Endothelial cell of umbilical vein (primary cell): ENCODE measurements around the gene DLEC1. TPM values are rescaled to one million over a fixed set of nuclear protein-coding genes. Genes with fewer than 3 reads are reported as not detected.

Experiments
- BruUV-seq: library from RNA; stranded (reverse); fragments of 400-500 nt; replicated peaks from 2 replicates; lab custom pipeline; 2021; lab: Mats Ljungman, UMichigan
- CTCF ChIA-PET: fragments of 300-600, 350-600 bp; sonication (Branson Sonifier 250); formaldehyde crosslinking; loops from one replicate; lab custom pipeline; 2021; ENCODE audit warnings: antibody characterized with exemption, inconsistent platforms; lab: Charles Lee
- POLR2A ChIA-PET: fragments of 300-600, 350-600 bp; sonication (Branson Sonifier 250); formaldehyde crosslinking; loops from one replicate; lab custom pipeline; 2021; ENCODE audit warnings: antibody characterized with exemption, inconsistent platforms; lab: Charles Lee
- DNase-seq: peaks from one replicate; pipeline ENCODE4 v3.0.0-alpha.2; 2011; ENCODE audit warnings: low read depth, low spot score
- FAIRE-seq: peaks from 2 replicates; lab custom pipeline; 2011; peaks lifted over from hg19 to GRCh38; lab: Jason Lieb, UNC
- H2AFZ ChIP-seq: 2 replicates; pipeline ENCODE4 v1.6.0; 2012; ENCODE audit warnings: low read depth, low read length, control low read depth, inconsistent platforms
- H3K27ac ChIP-seq: 2 replicates; pipeline ENCODE4 v1.5.1; 2011; ENCODE audit warnings: low read depth, mild to moderate bottlenecking, control low read depth, low read length, moderate library complexity; ENCODE audit not compliant: insufficient read depth
- H3K27me3 ChIP-seq, 2 experiments: 2 replicates each; pipeline versions ENCODE4 v1.6.0 to v1.6.1; 2011; ENCODE audit warnings: low read length in 2 of 2, mixed read lengths in 1 of 2; ENCODE audit not compliant: control insufficient read depth in 2 of 2, insufficient read depth in 2 of 2
- H3K36me3 ChIP-seq, 2 experiments: 2 replicates in 1 of 2; 3 replicates in 1 of 2; pipeline ENCODE4 v1.5.1; 2011; ENCODE audit warnings: low read length in 2 of 2, mild to moderate bottlenecking in 1 of 2, moderate library complexity in 1 of 2; ENCODE audit not compliant: control insufficient read depth in 2 of 2, insufficient read depth in 2 of 2; ENCODE audit errors: extremely low read depth in 1 of 2
- H3K4me1 ChIP-seq: 3 replicates; pipeline ENCODE4 v1.5.1; 2011; ENCODE audit warnings: mild to moderate bottlenecking, low read length; ENCODE audit not compliant: control insufficient read depth, insufficient read depth; ENCODE audit errors: extremely low read depth
- H3K4me2 ChIP-seq: 2 replicates; pipeline ENCODE4 v1.6.1; 2011; ENCODE audit warnings: low read length, control low read depth, mixed read lengths; ENCODE audit not compliant: insufficient read depth
- H3K4me3 ChIP-seq, 3 experiments: fragments of 200-600 bp in 1 of 3; sonication (generic), shearing (Covaris generic) in 1 of 3; replicated peaks in 1 of 3; 2 replicates each; pipeline ENCODE4 v1.5.1; 2011 to 2016; ENCODE audit warnings: control low read depth in 3 of 3, low read length in 3 of 3, mild to moderate bottlenecking in 2 of 3, inconsistent platforms in 1 of 3, low read depth in 1 of 3, moderate library complexity in 1 of 3; ENCODE audit not compliant: insufficient read depth in 1 of 3
- H3K79me2 ChIP-seq: 2 replicates; pipeline ENCODE4 v1.6.0; 2012; ENCODE audit warnings: low read length, inconsistent platforms; ENCODE audit not compliant: control insufficient read depth, insufficient read depth
- H3K9ac ChIP-seq: replicated peaks from 2 replicates; pipeline ENCODE3; 2011; ENCODE audit warnings: low read length, control low read depth; ENCODE audit not compliant: insufficient read depth; ENCODE audit errors: extremely low read depth
- H3K9me1 ChIP-seq: replicated peaks from 3 replicates; pipeline ENCODE4 v1.6.0; 2011; ENCODE audit warnings: mild to moderate bottlenecking, low read length; ENCODE audit not compliant: control insufficient read depth, insufficient read depth; ENCODE audit errors: extremely low read depth
- H3K9me3 ChIP-seq: replicated peaks from 2 replicates; pipeline ENCODE4 v1.5.1; 2012; ENCODE audit warnings: low read length, inconsistent platforms; ENCODE audit not compliant: control insufficient read depth, insufficient read depth
- H4K20me1 ChIP-seq: replicated peaks from 2 replicates; pipeline ENCODE3; 2011; ENCODE audit warnings: mild to moderate bottlenecking, low read length; ENCODE audit not compliant: control insufficient read depth, insufficient read depth; ENCODE audit errors: extremely low read depth
- EZH2 ChIP-seq: IDR thresholded peaks from 2 replicates; pipeline ENCODE4 v1.6.1; 2012; ENCODE audit warnings: borderline replicate concordance, low read depth, mild to moderate bottlenecking, moderate library complexity, low read length, inconsistent platforms; ENCODE audit not compliant: severe bottlenecking
- FOS ChIP-seq: IDR thresholded peaks from 2 replicates; pipeline ENCODE4 v1.6.1; 2011; ENCODE audit warnings: mild to moderate bottlenecking, low read length, moderate library complexity, borderline replicate concordance; ENCODE audit not compliant: insufficient read depth
- GATA2 ChIP-seq: IDR thresholded peaks from 2 replicates; pipeline ENCODE4 v1.7.0; 2011; ENCODE audit warnings: low read depth, mild to moderate bottlenecking, moderate library complexity, mixed read lengths, low read length; ENCODE audit not compliant: insufficient read length, insufficient read depth
- JUN ChIP-seq: IDR thresholded peaks from 2 replicates; pipeline ENCODE4 v1.6.1; 2011; ENCODE audit warnings: borderline replicate concordance, low read depth; ENCODE audit not compliant: insufficient read length, insufficient read depth
- MYC ChIP-seq: IDR thresholded peaks from one replicate; pipeline ENCODE4 v1.6.1; 2011; ENCODE audit warnings: mild to moderate bottlenecking, low read depth, low read length
- POLR2A ChIP-seq: IDR thresholded peaks from 2 replicates; pipeline ENCODE4 v1.6.1; 2012; ENCODE audit warnings: low read depth, mild to moderate bottlenecking, control low read depth, low read length
- POLR2AphosphoS5 ChIP-seq: IDR thresholded peaks from 2 replicates; pipeline ENCODE4 v1.6.1; 2012; ENCODE audit warnings: low read depth, mild to moderate bottlenecking, control low read depth, low read length, moderate library complexity; ENCODE audit not compliant: insufficient read depth
- dilution Hi-C: fragments of 300-500 bp; cut with MboI; formaldehyde crosslinking; loops from one replicate; pipeline ENCODE4 v1.15.0; 2019; ENCODE audit warnings: low sequenced_read_pairs; ENCODE audit not compliant: extremely low pct_ligation_motif_present
- intact Hi-C: fragments of 100-400 bp; cut with micrococcal nuclease; formaldehyde crosslinking; loops from one replicate; pipeline ENCODE4 v1.10.0; 2022
- polyA plus RNA-seq, 4 experiments: library from polyadenylated mRNA; depleted of rRNA in 3 of 4; stranded (reverse) in 3 of 4; unstranded in 1 of 4; fragments of >200 nt; gene quantifications; 2 replicates each; pipeline versions ENCODE4 v1.2.1 to v1.2.3, GENCODE V29; 2011 to 2012; ENCODE audit warnings: missing spikeins in 1 of 4
- total RNA-seq: library from RNA; stranded (reverse); gene quantifications from 2 replicates; pipeline ENCODE4 v1.2.3, GENCODE V29; 2021
- TF ChIP-seq, protein P1 (sequence below): IDR thresholded peaks from 2 replicates; pipeline ENCODE4 v1.6.1; 2011; ENCODE audit not compliant: insufficient read depth, insufficient read length
- TF ChIP-seq, protein P2 (sequence below), 2 donors: IDR thresholded peaks; 1 replicate in 1 of 2; 2 replicates in 1 of 2; pipeline ENCODE4 v1.5.1; 2011; ENCODE audit warnings: low read length in 2 of 2, mild to moderate bottlenecking in 2 of 2, moderate library complexity in 2 of 2, control low read depth in 1 of 2, inconsistent platforms in 1 of 2, low read depth in 1 of 2; ENCODE audit not compliant: insufficient read depth in 1 of 2; ENCODE audit errors: extremely low read depth in 1 of 2

Gene DLEC1
- total and polyA plus RNA-seq, 2 donors (not counting 3 experiments of a cell fraction or from before 2014, with no cell fraction given), result not detected

DNA sequence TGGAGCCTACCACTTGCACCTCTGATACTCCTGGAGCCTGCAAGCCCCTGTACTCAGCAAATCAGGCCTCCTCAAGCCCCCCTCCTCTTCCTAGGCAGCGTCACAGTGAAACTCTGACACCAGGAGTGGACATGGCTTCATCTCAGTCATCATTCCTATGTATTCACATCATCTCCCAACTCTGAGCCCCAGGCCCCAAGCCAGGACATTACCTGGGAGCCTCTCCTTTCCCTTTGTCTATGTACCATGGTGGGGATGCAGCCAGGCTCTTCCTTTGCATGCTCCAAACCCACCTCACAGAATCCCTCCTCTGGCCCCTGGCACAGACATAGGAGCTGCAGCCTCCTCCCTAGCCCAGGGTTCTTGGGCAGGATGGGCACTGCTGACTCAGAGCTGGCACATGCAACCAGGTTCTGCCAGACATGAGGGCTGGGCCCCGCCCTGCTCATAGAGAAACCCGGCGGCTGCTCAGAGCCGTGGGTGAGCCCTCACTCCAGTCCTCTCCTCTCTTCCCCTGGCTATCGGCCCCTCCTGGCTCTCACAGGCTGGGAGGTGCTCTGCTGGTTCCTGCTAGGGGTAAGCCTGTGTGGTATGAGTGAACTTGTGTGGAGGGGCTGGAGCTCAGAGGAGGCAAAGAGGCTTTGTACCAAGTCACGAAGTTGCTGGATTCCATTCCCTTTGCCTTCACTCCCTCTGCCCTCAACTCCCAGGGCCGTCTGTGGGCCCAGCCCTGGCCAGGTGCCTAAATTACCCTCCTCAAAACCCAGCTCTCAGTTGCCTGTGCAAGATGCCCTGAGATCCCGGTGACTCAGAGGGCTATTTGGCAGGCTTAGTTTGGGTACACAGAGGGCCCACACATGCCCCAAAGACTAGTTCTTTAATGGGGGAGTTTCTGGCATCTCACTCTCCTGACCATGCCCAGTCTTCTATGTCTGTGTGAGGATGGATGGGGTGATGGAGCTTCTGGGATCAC lies 7.7 kb upstream of the DLEC1 start:
- dilution Hi-C loops, result no loop called here
- H3K9me3 ChIP-seq, result no peaks in the 10 kb centered on the region
- intact Hi-C loops, result no loop called here
- no peaks in the 10 kb centered on the region for H3K27me3 ChIP-seq
- H3K27ac ChIP-seq, result no peak overlapping the region
- H3K36me3 ChIP-seq, result no peaks in the 10 kb centered on the region
- H3K4me1 ChIP-seq, result peaks cover 4% of the 10 kb centered on the region
- H3K4me3 ChIP-seq, result no peak overlapping the region
- peak overlapping the region; percentile 28 for H2AFZ ChIP-seq
- H3K9me1 ChIP-seq, result no peaks in the 10 kb centered on the region
- H4K20me1 ChIP-seq, result no peaks in the 10 kb centered on the region
- no TSS peak for BruUV-seq
- no peaks in the 10 kb centered on the region for H3K79me2 ChIP-seq
- no peak for DNase-seq
- ChIA-PET CTCF (interaction anchor here (1.0 to 1.5 kb wide), 3 partner anchors 28 to 34 kb away, joined by 3 read pairs; no protein-coding TSS in a partner anchor), POLR2A (no interaction called here)
- FAIRE-seq, result peak; percentile 37
- no peak overlapping the region for H3K9ac ChIP-seq
- TF ChIP-seq JUN (no peak), GATA2 (no peak)
- H3K4me2 ChIP-seq, result no peak overlapping the region

- no TSS peak for BruUV-seq
- intact Hi-C loops (no loop called here), dilution Hi-C loops (no loop called here)
- CTCF ChIA-PET, result interaction anchor here (1.5 kb wide), 1 partner anchor 35 kb away, joined by 3 read pairs; no protein-coding TSS in a partner anchor
- H3K9me3 ChIP-seq, result no peaks in the 10 kb centered on the region
- H3K4me2 ChIP-seq, result no peak overlapping the region
- peaks cover 4% of the 10 kb centered on the region for H3K4me1 ChIP-seq
- DNase-seq (no peak), FAIRE-seq (no peak)
- TF ChIP-seq, protein P1, sequence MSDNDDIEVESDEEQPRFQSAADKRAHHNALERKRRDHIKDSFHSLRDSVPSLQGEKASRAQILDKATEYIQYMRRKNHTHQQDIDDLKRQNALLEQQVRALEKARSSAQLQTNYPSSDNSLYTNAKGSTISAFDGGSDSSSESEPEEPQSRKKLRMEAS, result no peak
- TF ChIP-seq JUN (no peak), POLR2A (no peak), GATA2 (no peak), MYC (no peak), EZH2 (no peak), FOS (no peak), POLR2AphosphoS5 (no peak)
- TF ChIP-seq, protein P2, sequence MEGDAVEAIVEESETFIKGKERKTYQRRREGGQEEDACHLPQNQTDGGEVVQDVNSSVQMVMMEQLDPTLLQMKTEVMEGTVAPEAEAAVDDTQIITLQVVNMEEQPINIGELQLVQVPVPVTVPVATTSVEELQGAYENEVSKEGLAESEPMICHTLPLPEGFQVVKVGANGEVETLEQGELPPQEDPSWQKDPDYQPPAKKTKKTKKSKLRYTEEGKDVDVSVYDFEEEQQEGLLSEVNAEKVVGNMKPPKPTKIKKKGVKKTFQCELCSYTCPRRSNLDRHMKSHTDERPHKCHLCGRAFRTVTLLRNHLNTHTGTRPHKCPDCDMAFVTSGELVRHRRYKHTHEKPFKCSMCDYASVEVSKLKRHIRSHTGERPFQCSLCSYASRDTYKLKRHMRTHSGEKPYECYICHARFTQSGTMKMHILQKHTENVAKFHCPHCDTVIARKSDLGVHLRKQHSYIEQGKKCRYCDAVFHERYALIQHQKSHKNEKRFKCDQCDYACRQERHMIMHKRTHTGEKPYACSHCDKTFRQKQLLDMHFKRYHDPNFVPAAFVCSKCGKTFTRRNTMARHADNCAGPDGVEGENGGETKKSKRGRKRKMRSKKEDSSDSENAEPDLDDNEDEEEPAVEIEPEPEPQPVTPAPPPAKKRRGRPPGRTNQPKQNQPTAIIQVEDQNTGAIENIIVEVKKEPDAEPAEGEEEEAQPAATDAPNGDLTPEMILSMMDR (IDR thresholded peaks at IDR 0.05; ENCODE audit: extremely low read depth in 1 of 2, insufficient read depth in 1 of 2, low read depth in 1 of 2, low read length in 2 of 2), result no peak
- no peaks in the 10 kb centered on the region for H3K27me3 ChIP-seq
- no peaks in the 10 kb centered on the region for H3K36me3 ChIP-seq
- no peak overlapping the region for H3K27ac ChIP-seq
- no peak overlapping the region for H3K4me3 ChIP-seq
- POLR2A ChIA-PET, result no interaction called here
- H3K9ac ChIP-seq, result no peak overlapping the region
- H3K9me1 ChIP-seq, result no peaks in the 10 kb centered on the region
- no peaks in the 10 kb centered on the region for H4K20me1 ChIP-seq
- H3K79me2 ChIP-seq, result no peaks in the 10 kb centered on the region
- no peak overlapping the region for H2AFZ ChIP-seq
Observed at GRCh38 chr3:38032328-38032865, 6.6 kb upstream of the DLEC1 start.
